Neural cell (in vitro differentiated cells): ENCODE results near the gene KIF20A. TPM values are rescaled to one million over a fixed set of nuclear protein-coding genes. Genes with fewer than 3 reads are reported as not detected.

Source experiments
- H2AFZ ChIP-seq: fragments of 200-600, 300-800 bp; sonication (generic), shearing (Covaris generic); 2 replicates; pipeline ENCODE4 v1.6.0; 2014; ENCODE audit warnings: low read depth, mild to moderate bottlenecking, antibody characterized with exemption, low read length, moderate library complexity
- H3F3A ChIP-seq: fragments of 200-600 bp; shearing (Covaris generic); 2 replicates; pipeline ENCODE4 v1.6.1; 2016; ENCODE audit warnings: mild to moderate bottlenecking, moderate library complexity, mixed read lengths, antibody characterized with exemption, low read length; ENCODE audit not compliant: insufficient read depth, poor library complexity, severe bottlenecking
- H3K27ac ChIP-seq: fragments of 200-600, 300-800 bp; sonication (generic), shearing (Covaris generic); 2 replicates; pipeline ENCODE4 v1.5.1; 2014; ENCODE audit warnings: mild to moderate bottlenecking, low read length, moderate library complexity
- H3K27me3 ChIP-seq: fragments of 300-800, 200-600 bp; sonication (generic), shearing (Covaris generic); 2 replicates; pipeline ENCODE4 v1.6.0; 2014; ENCODE audit warnings: mild to moderate bottlenecking, low read depth, low read length, moderate library complexity; ENCODE audit not compliant: insufficient read depth
- H3K36me3 ChIP-seq: fragments of 300-800, 200-600 bp; sonication (generic), shearing (Covaris generic); 2 replicates; pipeline ENCODE4 v1.5.1; 2014; ENCODE audit warnings: mild to moderate bottlenecking, antibody characterized with exemption, low read length, moderate library complexity; ENCODE audit not compliant: insufficient read depth
- H3K4me2 ChIP-seq: fragments of 300-800, 200-600 bp; sonication (generic), shearing (Covaris generic); 2 replicates; pipeline ENCODE4 v1.6.0; 2014; ENCODE audit warnings: mild to moderate bottlenecking, low read length
- H3K4me3 ChIP-seq: fragments of 300-800, 200-600 bp; sonication (generic), shearing (Covaris generic); 2 replicates; pipeline ENCODE4 v1.5.1; 2014; ENCODE audit warnings: mild to moderate bottlenecking, low read length, moderate library complexity
- H3K79me2 ChIP-seq: fragments of 200-600 bp; shearing (Covaris generic); replicated peaks from 2 replicates; pipeline ENCODE4 v1.6.0; 2014; ENCODE audit warnings: mild to moderate bottlenecking, low read length, moderate library complexity; ENCODE audit not compliant: insufficient read depth
- H3K9ac ChIP-seq: fragments of 300-800, 200-600 bp; sonication (generic), shearing (Covaris generic); 2 replicates; pipeline ENCODE4 v1.6.1; 2016; ENCODE audit warnings: mild to moderate bottlenecking, low read length, mixed read lengths
- H3K9me2 ChIP-seq: fragments of 200-600 bp; shearing (Covaris generic); 2 replicates; pipeline ENCODE4 v1.6.1; 2016; ENCODE audit warnings: mild to moderate bottlenecking, low read length, mixed read lengths; ENCODE audit not compliant: insufficient read depth
- H3K9me3 ChIP-seq: fragments of 200-600, 300-800 bp; sonication (generic), shearing (Covaris generic); 2 replicates; pipeline ENCODE4 v1.6.1; 2016; ENCODE audit warnings: mild to moderate bottlenecking, mixed run types, low read length, moderate library complexity, mixed read lengths
- H4K20me1 ChIP-seq: fragments of 200-600 bp; shearing (Covaris generic); 2 replicates; pipeline ENCODE4 v1.6.1; 2016; ENCODE audit warnings: mild to moderate bottlenecking, mixed run types; ENCODE audit not compliant: insufficient read depth
- CTCF ChIP-seq: fragments of 450-650 bp; IDR thresholded peaks from 2 replicates; pipeline ENCODE4 v1.5.1; 2014; ENCODE audit warnings: antibody characterized with exemption, mild to moderate bottlenecking, moderate library complexity; ENCODE audit not compliant: poor library complexity, severe bottlenecking
- EP300 ChIP-seq: fragments of 450-650 bp; conservative IDR thresholded peaks from 2 replicates; pipeline ENCODE4 v1.6.1; 2014; ENCODE audit warnings: antibody characterized with exemption, mild to moderate bottlenecking, moderate library complexity; ENCODE audit not compliant: poor library complexity, severe bottlenecking
- EZH2 ChIP-seq: fragments of 200-600, 300-800 bp; shearing (Covaris generic), sonication (generic); IDR thresholded peaks from 2 replicates; pipeline ENCODE4 v1.6.1; 2014; ENCODE audit warnings: antibody characterized with exemption, low read length, borderline replicate concordance, mild to moderate bottlenecking; ENCODE audit not compliant: insufficient read depth, poor library complexity, severe bottlenecking
- MXI1 ChIP-seq: fragments of 450-650 bp; conservative IDR thresholded peaks from 2 replicates; pipeline ENCODE4 v1.6.1; 2014; ENCODE audit warnings: antibody characterized with exemption, mild to moderate bottlenecking; ENCODE audit not compliant: poor library complexity, severe bottlenecking
- POLR2AphosphoS5 ChIP-seq: IDR thresholded peaks from 2 replicates; pipeline ENCODE4 v1.6.1; 2012
- RAD21 ChIP-seq: fragments of 450-650 bp; conservative IDR thresholded peaks from 2 replicates; pipeline ENCODE4 v1.6.1; 2014; ENCODE audit warnings: antibody characterized with exemption, mild to moderate bottlenecking, moderate library complexity
- REST ChIP-seq: IDR thresholded peaks from 2 replicates; pipeline ENCODE4 v1.6.1; 2012; ENCODE audit warnings: borderline replicate concordance
- SMC3 ChIP-seq: fragments of 450-650 bp; conservative IDR thresholded peaks from 2 replicates; pipeline ENCODE4 v1.6.1; 2014; ENCODE audit warnings: antibody characterized with exemption, mild to moderate bottlenecking, moderate library complexity; ENCODE audit not compliant: poor library complexity
- TAF1 ChIP-seq: IDR thresholded peaks from 2 replicates; pipeline ENCODE4 v1.6.1; 2012; ENCODE audit warnings: low read depth
- polyA plus RNA-seq: library from polyadenylated mRNA; depleted of rRNA; stranded (reverse); fragments of >200 nt; gene quantifications from 2 replicates; pipeline ENCODE4 v1.2.3, GENCODE V29; 2014

The KIF20A gene
- polyA plus RNA-seq, 1 donor from 2014 or later, result 2.1 TPM

- H4K20me1 ChIP-seq, result no peaks in the 10 kb centered on the region
- H2AFZ ChIP-seq, result peak overlapping the region; percentile 90
- no peaks in the 10 kb centered on the region for H3K9me2 ChIP-seq
- peak overlapping the region; percentile 93 for H3K27ac ChIP-seq
- peak overlapping the region; percentile 82 for H3K4me3 ChIP-seq
- H3K27me3 ChIP-seq, result no peaks in the 10 kb centered on the region
- peaks cover 52% of the 10 kb centered on the region for H3K79me2 ChIP-seq
- peak overlapping the region; percentile 88 for H3K9ac ChIP-seq
- no peaks in the 10 kb centered on the region for H3K9me3 ChIP-seq
- H3K4me2 ChIP-seq, result peak overlapping the region; percentile 88
- no peaks in the 10 kb centered on the region for H3K36me3 ChIP-seq
- no peak for TF ChIP-seq REST
- TF ChIP-seq TAF1, result peak; percentile 86
- TF ChIP-seq SMC3, result peak; percentile 23
- H3F3A ChIP-seq, result no peaks in the 10 kb centered on the region
Measured at GRCh38 chr5:138177941-138178515, 884 bp upstream of the KIF20A start.

- Histone ChIP-seq H3K36me3 (no peaks in the 10 kb centered on the region), H3K9ac (no peak overlapping the region)
Measured at GRCh38 chr5:138179277-138179857, 455 bp downstream of the KIF20A start.

More at GRCh38 chr5:138179277-138179857, 455 bp downstream of the KIF20A start:
- Histone ChIP-seq H3K27ac (no peak overlapping the region), H3K9me2 (no peaks in the 10 kb centered on the region), H3F3A (no peaks in the 10 kb centered on the region), H4K20me1 (no peaks in the 10 kb centered on the region), H3K4me3 (peak overlapping the region; percentile 82), H3K4me2 (peak overlapping the region; percentile 61), H3K27me3 (no peaks in the 10 kb centered on the region), H3K9me3 (no peaks in the 10 kb centered on the region), H2AFZ (no peak overlapping the region), H3K79me2 (peaks cover 52% of the 10 kb centered on the region)
- no peak for TF ChIP-seq CTCF
- no peak for TF ChIP-seq POLR2AphosphoS5
- no peak for TF ChIP-seq EP300
- TF ChIP-seq RAD21, result no peak
- TF ChIP-seq SMC3, result no peak
- no peak for TF ChIP-seq TAF1
- no peak for TF ChIP-seq EZH2
- TF ChIP-seq MXI1, result no peak
- no peak for TF ChIP-seq REST
